ENCODE measurements around the gene HS6ST1.

HS6ST1 gene

DNA sequence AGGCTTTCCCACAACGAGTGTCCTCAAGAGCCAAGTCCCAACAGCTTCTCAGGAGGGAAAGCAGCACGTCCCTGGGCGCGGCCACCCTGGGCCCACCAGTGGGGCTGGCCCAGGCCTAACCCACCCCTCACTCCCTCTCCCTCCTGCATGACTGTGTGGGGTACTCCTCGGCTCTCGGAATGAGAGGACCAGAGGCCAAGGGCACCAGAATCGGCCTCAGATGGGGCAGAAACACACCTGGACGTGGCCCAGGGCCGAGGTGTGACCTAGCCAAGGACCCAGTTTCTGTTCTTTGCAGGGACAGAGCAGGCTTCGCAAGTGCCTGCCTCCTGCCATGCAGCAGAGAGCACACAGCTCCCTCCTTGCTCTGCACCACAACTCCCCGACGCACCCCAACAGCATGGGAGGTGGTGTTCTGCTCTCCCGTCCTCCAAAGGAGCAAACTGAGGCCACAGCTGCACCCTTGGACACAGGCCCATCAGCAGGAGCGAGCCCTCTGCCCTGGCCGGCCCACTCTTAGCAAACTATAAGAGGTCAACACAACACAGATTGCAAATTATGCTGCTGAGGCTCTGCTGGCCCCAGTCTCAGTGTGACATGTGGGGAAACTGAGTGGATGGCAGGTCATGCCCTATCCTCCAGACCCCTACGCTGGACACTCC, 19.7 kb downstream of the HS6ST1 start:
- DNase-seq (ENCODE audit: low read depth): no peak

GRCh38 chr2:128298286-128298685, 20.4 kb downstream of the HS6ST1 start:
- no peak for DNase-seq (ENCODE audit: low read depth)

DNA sequence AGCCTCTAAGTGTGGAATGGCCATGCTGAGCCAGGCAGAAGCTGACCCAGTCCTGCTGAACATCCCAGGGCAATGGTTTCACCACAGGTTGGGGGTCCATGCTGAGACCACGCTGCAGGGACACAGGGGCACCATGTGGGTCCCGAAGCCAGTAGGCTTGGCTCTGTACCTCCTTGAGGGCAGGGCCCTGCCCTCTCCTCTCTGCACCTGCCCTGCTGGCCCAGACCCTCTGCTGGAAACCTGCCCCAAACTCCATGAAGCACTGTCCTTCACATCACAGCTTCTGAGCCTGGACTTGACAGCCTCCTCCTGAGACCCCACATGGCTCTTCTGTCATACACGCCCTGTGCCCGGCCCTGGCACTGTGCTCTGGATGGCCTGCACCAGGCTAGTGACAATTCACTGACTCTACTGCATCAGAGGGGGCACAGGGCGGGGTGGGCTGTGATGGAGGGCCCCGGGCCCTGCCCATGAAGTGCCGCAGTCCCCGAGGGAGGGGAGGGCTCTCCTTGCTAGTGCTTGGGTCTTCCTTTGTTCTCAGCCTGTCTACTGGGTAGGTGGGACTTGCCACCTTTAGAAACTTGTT, 24.7 kb downstream of the HS6ST1 start:
- no peak for DNase-seq (ENCODE audit: low read depth)

- DNase-seq (ENCODE audit: low read depth): no peak
These were observed 25.3 kb downstream of the HS6ST1 start for GRCh38 chr2:128293426-128293755.

DNA sequence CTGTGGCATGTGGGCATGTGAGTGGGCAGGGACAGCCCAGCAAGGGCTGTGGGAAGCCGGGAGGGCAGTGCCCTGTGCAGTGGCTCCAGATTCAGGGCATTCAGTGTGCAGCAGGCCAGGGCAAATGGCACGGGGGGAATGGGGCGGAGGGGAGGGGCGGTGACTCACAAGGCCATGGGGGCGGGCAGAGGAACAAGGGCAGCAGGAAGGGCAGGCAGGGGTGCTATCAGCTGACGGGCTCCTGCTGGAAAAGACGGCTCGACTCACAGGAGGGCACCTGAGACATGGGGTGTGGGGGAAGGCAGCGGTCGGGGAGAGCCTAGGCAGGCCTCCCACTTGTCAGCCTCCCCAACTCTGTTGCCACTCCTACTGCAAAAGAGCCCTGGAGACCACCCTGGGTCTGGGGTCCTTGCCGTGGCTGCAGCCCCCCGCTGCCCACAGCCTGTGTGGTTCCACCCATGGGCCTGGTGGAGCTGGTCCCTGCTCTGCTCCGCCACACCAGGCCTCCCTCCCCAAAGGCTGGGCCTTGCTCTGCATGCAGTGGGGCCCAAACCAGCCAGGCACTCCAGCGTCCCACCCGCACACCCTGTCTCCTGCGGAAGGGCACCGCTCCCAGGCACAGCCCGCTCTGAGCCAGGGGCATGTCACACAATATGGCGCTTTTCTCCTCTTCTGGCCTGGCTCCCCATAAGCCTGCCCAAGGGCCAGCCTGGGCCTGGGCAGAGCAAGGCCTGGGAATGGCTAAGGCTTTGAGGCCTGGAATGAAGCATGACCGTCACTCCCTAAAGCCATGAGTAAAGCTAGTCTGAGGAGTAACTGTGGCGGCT, 25.9 kb downstream of the HS6ST1 start:
- no peak for DNase-seq (ENCODE audit: low read depth)

GRCh38 chr2:128291844-128292598, 26.6 kb downstream of the HS6ST1 start:
- DNase-seq (ENCODE audit: low read depth): no peak

- DNase-seq (ENCODE audit: low read depth): no peak
These were observed 27.4 kb downstream of the HS6ST1 start for GRCh38 chr2:128291161-128291843.

GRCh38 chr2:128290356-128290755, 28.3 kb downstream of the HS6ST1 start:
- no peak for DNase-seq (ENCODE audit: low read depth)

DNA sequence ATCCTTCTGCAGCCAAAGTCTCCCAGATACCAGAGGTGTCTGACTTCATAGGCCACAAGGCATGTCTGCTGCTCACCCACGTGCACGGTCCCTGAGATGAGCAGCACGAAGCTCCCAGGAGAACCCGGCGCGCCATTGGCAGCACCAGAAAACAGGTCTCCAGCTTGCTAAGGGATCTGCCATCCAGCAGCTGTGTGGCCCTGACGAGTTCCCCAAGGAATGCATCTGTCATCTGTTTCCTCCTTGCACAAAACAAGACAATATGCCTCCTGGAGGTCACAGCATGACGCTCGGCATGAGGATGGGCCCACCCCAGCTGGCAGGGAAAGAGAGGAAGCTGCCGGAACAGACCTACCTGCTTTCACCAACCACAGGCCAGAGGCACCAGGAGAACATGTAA, 29.2 kb downstream of the HS6ST1 start:
- no peak for DNase-seq (ENCODE audit: low read depth)

- DNase-seq (ENCODE audit: low read depth): no peak
These were observed 29.9 kb downstream of the HS6ST1 start for GRCh38 chr2:128288781-128289180.

GRCh38 chr2:128287780-128288735, 30.6 kb downstream of the HS6ST1 start:
- no peak for DNase-seq (ENCODE audit: low read depth)

GRCh38 chr2:128286905-128287779, 31.5 kb downstream of the HS6ST1 start:
- no peak for DNase-seq (ENCODE audit: low read depth)

DNA sequence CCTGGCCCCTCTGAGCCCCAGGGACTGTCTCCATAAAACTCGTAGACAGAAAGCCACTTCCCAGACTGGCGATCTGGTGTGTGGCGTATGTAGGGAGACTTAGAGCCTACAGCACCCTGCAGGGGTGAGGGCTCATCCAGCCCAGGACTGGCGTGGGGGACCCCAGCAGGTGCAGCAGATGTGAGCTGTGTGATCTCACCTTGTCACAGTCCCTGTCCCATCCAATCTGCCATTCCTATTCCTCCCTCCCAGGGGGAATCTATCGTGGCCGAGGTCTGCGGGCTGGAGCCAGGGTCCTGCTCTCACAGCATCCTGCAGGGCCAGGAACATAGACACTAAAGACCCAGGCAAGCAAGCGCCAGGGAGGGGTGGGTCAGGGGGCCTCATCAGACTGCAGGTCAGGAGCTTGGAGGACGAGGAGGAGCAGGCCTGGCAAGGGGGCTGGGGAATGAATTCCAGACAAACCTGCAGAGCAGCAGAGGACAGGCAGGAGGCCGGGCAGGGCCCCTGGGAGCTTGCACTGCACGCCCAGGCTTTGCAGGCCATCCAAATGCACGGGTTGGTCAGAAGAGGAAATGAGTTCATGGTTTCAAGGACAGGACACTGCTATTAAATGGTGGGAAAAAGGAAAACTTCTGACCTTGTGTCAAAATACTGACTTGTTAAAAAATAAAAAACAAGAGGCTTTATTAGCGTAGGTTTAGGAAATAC, 32.5 kb downstream of the HS6ST1 start:
- no peak for DNase-seq (ENCODE audit: low read depth)

DNA sequence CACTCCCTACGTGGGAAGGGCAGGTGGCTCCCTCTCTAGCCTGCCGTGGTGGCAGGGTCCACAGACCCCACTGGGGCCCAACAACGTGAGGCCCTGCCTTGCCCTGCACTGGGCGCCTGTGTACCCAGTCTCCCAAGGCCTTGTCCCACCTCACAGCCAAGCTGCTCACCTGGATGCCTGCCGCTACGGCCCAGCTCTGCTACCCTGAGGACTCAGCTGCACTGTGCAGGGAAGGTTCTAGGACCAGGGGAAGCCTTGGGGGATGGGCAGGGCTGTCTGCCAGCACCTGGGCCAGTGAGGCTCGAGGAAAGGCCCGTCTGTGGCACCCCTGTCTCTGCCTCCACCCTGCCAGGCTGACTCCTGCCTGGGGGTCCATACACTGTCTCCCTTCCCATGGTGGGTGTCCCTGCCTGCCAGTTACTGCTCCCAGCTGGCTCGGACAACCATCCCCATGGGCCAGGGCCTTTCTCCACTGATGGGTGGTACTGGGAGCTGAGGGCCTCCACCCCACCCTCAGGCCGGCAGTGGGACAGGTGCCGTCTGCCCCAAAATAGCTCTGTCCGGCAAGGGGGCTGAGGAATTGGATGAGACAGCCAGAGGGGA, 33.2 kb downstream of the HS6ST1 start:
- DNase-seq (ENCODE audit: low read depth): no peak

DNA sequence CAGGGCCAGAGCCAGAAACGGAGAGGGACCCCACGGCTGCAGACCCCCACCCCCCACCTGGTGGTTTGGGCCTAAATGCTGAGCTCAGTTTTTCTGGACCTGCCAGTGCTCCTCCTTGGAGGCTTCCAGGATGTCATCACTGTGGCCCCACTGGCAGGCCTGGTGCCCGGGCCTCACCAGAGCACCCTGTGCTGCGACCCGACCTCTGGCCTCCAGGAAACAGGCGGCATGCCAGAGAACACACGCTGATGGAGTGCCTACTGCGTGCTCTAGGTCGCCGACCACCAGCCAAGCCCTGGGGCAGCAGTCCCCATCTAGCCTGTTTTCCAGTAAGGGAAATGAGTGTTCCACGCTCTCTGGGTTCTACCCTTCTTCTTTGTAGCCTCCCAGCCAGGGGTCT, 33.8 kb downstream of the HS6ST1 start:
- no peak for DNase-seq (ENCODE audit: low read depth)

- DNase-seq (ENCODE audit: low read depth): no peak
These were observed 34.6 kb downstream of the HS6ST1 start for GRCh38 chr2:128284037-128284441.

DNA sequence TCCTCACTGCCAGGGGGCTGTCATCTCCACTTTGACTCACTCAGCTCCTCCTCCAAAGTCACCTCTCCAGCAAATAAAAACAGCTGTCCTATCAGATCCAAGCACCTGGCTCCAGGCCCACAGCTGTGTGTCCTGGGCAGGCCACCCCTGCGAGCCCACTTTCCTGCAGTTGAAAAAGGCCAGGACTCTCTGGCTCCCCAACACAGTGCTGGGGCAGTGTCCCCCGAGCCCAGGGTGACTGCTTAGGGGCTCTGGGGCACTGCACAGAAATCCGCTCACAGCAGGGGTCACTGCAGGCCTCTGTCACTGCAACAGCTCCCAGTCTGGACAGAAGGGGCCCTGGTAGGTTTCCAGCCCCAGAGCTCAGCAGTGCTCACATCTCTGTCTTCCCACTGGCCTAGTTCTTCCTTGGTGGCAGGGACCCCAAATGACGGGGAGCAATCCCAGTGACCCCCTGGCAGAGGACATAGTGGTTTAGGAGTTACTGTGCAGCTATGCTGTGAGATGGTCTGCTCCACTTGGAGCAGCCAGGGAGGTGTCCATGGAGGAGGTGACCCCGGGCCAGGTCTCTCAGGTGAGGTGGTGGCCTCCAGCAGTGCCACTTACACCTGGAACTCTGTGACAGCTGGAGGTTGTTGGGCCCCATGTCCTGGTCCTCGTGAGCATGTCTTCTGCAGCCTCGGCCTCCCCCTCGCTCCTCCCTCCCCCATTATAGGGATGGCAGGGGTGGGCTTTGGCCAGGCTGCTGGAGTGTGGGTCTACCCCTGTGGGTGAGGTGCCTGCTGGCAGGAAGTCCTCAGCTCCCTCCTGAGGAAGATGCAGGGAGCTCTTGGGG, 35.5 kb downstream of the HS6ST1 start:
- no peak for DNase-seq (ENCODE audit: low read depth)
